HG02571 (cell line): ENCODE results near the gene ANKRD9.

Experiments used
- ATAC-seq: cut with Tn5 transposase; IDR thresholded peaks from one replicate; pipeline ENCODE4 v1.9.1; 2021; ENCODE audit warnings: mild to moderate bottlenecking, moderate library complexity; ENCODE audit not compliant: unreplicated experiment

ANKRD9 gene

GRCh38 chr14:102499401-102500157, 10.0 kb downstream of the ANKRD9 start:
- ATAC-seq, result no peak

- ATAC-seq, result no peak
These were observed 10.8 kb downstream of the ANKRD9 start for GRCh38 chr14:102498678-102499265.

- no peak for ATAC-seq
These were observed 11.4 kb downstream of the ANKRD9 start for GRCh38 chr14:102497998-102498677.

- no peak for ATAC-seq
These were observed 12.4 kb downstream of the ANKRD9 start for GRCh38 chr14:102496958-102497744.

GRCh38 chr14:102496331-102496691, 13.3 kb downstream of the ANKRD9 start:
- no peak for ATAC-seq

DNA sequence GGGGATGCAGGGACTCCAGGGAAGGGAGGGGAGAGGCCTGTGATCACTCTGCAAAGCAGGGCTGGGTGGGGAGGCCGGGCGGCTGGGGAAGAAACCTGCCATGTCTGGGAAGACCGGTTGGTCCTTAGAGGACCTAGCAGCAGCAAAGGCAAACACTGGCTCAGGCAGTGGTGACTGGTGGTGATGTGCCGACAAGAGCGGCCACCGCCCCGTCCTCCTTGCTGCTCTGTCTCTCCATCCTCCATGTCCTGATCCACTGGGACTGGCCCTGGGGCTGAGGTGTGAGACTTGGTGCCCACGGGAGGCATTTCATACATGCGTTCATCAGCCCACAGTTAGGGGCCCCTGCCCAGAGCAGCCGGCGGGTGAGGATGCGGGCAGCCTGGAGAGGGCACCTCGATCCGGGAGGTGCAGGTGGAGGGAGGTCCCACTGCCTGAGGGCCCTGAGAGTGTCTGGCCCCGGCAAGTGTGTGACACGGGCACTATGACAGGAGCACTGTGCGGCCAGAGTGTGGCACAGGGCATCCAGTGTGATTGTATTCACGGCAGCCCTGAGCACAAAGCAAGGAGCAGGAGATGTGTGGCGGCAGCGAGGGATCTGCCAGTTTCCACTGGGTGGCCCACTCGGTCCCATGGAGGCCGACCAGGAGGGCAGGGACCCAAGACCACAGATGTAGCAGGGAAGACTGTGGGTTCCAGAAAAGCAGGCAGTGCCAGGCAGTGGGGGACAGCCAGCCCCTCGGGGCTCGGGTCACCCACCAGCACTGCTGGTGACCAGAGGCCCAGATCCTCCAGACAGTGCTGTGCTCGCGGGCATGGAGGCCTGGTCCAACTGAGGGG, 13.9 kb downstream of the ANKRD9 start:
- ATAC-seq, result no peak

- ATAC-seq, result no peak
These were observed 16.0 kb downstream of the ANKRD9 start for GRCh38 chr14:102493585-102493984.

- no peak for ATAC-seq
These were observed 16.5 kb downstream of the ANKRD9 start for GRCh38 chr14:102493096-102493495.

DNA sequence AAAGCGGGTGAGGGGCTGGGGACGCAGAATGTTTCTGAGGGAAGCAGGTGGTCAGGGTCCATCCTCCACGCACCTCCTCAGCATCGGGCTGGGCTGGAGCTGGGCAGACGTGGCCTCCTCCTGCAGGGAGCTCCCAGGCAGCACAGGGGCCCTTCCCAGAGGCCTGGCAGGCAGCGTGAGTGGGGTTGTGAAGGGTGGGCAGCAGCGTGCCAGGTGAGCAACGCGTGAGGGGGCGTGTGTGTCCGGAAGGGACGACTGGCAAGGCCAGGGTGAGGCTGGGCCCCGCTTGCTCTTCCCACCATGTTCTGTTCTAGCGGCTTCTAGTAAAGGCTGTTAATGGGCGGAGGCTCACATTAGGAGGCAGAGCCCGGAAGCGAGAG, 17.1 kb downstream of the ANKRD9 start:
- ATAC-seq, result no peak

DNA sequence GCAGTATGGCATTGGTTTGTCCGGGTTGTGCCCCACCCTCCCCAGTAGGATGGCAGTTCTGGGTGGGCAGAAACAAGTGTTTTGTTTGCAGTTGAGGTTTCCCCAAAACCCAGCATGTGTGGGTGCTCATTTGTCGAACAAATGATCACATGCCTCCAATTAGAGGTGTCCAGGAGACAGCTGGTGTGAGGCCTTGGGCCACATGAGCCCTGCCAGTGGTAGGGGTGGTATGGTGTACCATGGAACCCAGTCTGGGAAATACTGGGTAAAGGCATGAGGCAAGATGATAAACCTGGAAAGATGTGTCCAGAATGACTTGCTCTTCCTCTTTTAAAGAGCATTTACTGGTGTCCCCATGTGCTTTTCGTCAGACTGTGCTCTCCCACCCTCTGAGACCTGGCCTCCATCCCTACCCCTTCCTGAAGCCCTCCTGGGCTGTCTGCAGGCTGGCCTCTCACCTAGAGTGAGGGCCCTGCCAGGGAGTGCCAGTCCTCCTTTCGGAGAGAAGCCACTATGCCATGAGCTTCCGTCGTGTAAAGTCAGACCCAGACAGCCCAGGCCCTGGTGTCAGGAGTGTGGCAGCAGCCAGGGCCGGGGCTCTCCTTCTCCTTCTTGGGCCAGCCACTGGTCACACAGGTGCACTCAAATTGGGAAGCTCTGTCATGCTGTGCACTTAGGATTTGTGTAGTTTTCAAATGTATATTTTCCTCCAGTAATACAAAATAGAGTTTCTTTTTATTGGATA, 17.6 kb downstream of the ANKRD9 start:
- ATAC-seq, result no peak

GRCh38 chr14:102491366-102491765, 18.2 kb downstream of the ANKRD9 start:
- no peak for ATAC-seq

GRCh38 chr14:102490456-102490855, 19.1 kb downstream of the ANKRD9 start:
- no peak for ATAC-seq

DNA sequence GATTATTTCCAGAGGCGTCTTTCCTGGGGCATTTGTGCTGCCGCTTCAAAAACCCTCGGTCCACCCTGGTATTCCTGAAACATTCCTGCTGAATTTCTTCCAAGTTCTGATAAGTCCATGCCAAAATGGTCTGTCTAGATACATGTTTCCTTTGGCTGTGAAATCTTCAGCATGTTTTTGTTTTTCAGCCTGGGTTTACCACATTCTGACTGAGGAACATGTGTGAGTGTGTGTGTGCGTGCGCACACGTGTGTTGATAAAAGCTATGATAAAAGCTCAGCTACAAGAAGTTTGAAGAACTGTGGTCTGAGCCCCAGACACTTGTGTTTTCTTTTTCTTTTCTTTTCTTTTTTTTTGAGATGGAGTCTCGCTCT, 22.4 kb downstream of the ANKRD9 start:
- no peak for ATAC-seq

DNA sequence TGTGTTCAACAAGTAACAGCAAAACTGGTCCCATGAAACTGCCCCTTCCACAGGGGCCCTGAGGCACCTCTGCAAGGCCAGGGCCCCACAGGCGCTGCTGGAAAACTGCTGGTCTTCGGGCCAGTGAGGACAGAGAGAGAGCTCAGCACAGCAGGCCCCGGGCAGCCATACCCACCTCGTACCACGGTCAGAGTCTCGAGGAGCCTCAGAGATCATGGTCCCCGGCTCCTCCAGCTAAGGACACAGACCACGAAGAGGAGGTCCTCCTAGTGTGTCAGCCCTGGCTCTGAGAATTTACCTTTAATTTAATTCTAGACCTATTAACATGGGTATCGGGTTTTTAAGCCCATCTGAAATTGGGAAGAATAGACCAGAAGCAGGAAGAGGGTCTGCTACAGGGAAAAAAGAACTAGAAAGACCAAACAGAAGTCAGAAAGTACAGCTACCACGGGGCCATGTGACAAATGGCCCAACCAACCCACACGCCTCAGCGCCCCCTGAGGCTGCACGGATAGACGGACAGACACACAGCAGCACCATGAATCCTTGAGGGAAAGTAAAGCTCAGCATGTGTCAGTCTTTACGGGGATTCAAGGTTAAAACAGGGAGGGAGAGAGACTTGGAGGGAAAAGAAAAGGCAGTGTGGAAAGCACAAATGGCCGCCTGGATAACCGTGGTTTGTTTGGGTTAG, 22.9 kb downstream of the ANKRD9 start:
- ATAC-seq, result no peak

DNA sequence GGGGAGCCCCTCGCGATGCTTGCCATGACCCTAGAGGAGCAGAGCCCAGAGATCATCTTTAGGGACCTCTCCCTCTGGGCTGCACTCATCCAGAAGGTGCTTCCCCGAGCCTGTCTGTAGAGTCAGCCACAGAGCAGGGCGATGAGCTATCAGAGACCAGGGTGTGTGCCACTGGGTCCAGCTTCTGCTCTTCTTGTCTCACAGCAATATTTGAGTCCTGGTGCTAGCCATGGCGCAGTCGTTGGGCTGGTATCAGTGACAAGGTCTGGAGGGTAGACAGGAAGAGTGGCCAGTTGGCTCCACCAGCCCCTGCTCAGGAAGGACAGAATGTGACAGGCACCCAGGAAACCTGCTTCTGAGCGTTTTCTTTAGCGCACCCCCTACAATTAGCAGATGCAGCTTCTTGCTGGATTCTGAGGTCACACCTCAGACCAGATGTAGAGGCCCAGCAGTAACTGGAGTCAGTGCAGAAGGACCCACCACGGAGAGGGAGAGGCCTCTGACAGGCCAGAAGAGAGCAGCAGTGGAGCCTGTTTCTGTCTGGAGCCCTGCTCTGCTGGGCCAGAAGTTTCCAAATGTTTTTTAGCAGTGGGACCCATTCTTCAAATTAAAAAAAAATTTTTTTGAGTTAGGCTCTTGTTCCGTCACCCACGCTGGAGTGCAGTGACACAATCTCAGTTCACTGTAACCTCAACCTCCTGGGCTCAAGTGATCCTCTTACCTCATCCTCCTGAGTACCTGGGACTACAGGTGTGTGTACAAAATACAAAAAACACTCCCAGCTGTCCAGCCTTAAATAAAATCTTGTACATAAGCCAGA, 23.7 kb downstream of the ANKRD9 start:
- no peak for ATAC-seq

- no peak for ATAC-seq
These were observed 25.3 kb downstream of the ANKRD9 start for GRCh38 chr14:102484316-102484715.

- no peak for ATAC-seq
These were observed 27.8 kb downstream of the ANKRD9 start for GRCh38 chr14:102481791-102482238.

DNA sequence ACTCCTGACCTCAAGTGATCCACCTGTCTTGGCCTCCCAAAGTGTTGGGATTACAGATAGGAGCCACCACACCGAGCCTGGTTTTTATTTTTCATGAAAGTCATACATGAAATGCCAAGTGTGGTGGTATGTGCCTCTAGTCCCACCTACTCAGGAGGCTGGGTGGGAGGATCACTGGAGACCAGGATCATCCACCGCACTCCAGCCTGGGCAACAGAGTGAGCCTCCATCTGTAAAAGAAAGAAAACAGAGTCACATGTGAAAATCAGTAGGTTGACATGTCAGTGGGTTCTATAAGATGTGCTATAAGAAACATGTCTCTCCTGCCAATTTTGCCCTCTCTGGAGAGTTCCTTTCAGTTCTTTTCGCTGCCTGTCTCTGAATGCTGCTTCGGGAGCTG, 28.2 kb downstream of the ANKRD9 start:
- no peak for ATAC-seq
